Germinal center (tissue), 1 donor: Measurements from ENCODE around the gene PCDH15.
"Not testable (repeated sequence)": the region's sequence is repeated elsewhere in the genome, so short reads cannot be mapped to it uniquely, and the experiment has no call there.

Source experiments
- DNase-seq: peaks from one replicate; pipeline ENCODE4 v3.0.0; 2012; ENCODE audit warnings: mixed read lengths, low spot score

PCDH15 gene

DNA sequence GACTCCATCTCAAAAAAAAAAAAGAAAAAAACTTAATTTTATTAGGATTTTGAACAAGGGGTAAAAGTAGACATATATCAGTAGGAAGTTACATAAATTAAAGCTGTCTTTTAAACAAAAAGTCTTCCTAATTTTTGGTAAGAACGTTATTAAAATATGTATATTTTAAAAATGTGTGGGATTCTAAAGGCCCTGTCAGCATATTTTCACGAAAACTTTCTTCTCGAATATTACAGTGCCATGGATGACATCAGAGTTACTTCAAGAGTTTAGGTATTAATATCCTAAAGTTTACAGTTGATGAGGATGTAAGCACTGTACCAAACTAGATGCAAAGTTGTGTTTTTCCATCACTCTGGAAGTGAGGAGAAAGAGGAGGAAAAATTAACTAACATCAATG, 820.8 kb downstream of the PCDH15 start:
- DNase-seq = no peak

GRCh38 chr10:53978301-53978700, 822.7 kb downstream of the PCDH15 start:
- DNase-seq = no peak

DNA sequence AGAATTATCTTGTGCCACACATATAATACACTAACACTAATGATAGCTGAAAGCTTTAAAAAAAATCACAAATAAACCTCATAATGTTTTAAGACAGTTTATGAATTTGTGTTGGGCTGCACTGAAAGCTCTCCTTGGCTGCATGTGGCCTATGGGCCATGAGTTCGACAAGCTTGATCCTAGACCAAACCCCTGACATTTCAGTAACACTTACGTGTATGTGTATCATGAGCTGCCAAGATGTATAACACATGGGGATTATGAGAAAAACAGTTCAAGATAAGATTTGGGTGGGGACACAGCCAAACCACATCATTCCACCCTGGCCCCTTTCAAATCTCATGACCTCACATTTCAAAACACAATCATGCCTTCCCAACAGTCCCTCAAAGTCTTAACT, 823.8 kb downstream of the PCDH15 start:
- no peak for DNase-seq

DNA sequence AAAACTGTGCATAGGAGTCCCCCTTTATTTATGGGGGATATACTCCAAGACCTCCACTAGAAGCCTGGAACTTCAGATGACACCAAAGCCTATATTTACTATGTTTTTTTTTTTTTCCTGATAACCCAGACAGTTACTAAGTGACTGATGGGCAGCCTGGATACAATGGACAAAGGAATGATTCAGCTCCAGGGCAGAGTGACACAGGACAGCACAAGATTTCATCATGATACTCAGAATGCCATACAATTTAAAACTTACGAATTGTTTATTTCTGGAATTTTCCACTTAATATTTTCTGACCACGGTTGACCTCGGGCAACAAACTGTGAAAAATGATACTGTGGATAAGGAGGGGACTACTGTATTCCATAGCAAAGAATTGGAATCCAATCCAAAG, 843.6 kb downstream of the PCDH15 start:
- no peak for DNase-seq

GRCh38 chr10:53955091-53955490, 845.9 kb downstream of the PCDH15 start:
- DNase-seq = no peak

DNA sequence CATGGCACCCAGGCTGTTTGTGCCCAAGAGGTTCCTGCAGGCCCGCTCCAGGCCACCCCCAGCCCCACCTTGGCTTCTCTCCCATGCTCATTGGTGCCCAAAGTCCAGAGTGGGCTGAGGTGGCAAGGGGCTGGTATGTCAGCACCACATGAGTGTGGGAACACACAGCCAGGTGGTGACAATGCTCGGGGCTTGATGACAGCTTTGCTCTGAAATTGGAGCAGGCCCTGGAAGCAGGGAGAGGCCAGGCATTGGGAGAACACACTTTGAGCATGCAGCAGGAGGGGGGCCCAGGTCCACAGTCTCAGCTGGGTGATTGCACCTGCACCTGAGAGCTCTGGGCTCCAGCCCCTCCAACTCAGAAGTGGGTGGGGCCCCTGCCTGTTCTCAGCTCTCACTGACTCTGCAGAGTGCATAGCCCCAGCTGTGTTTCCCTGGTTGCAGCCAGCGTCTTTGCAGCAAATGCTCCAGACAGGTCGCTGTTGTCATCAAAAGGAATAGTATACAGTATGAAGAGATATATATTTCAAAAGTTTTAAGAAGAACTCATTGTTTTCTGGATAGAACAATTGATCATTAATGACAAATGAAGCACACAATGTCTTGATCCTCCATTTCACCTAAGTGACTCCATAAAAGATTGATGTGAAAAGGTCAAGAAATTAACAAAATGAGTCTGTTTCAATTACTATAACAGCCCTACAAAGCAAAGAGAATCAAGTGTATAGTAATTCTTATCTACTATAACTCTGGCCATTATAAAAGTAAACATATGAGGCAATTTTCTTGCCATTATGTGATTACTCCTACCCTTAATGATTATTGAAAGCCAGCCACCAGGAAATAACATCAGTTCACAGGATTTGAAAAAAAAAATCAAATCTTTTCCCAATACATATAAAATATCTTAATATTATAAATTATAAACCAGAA, 848.1 kb downstream of the PCDH15 start:
- DNase-seq = no peak

- DNase-seq = no peak
Measured at GRCh38 chr10:53939654-53940053, 861.4 kb downstream of the PCDH15 start.

- DNase-seq = no peak
Measured at GRCh38 chr10:53930648-53931047, 870.4 kb downstream of the PCDH15 start.

DNA sequence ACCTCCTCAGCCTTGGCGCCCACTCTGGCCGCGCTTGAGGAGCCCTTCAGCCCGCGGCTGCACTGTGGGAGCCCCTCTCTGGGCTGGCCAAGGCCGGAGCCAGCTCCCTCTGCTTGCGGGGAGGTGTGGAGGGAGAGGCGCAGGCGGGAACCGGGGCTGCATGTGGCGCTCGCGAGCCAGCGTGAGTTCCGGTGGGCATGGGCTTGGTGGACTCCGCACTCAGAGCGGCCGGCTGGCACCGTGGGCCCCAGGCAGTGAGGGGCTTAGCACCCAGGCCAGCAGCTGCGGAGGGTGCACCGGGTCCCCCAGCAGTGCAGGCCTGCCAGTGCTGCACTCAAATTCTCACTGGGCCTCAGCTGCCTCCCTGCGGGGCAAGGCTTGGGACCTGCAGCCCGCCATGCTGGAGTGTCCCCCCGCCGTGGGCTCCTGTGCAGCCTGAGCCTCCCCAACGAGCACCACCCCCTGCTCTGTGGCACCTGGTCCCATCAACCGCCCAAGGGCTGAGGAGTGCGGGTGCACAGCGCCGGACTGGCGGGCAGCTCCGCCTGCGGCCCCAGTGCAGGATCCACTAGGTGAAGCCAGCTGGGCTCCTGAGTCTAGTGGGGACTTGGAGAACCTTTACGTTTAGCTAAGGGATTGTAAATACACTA, 876.9 kb downstream of the PCDH15 start:
- DNase-seq = not testable (repeated sequence)

DNA sequence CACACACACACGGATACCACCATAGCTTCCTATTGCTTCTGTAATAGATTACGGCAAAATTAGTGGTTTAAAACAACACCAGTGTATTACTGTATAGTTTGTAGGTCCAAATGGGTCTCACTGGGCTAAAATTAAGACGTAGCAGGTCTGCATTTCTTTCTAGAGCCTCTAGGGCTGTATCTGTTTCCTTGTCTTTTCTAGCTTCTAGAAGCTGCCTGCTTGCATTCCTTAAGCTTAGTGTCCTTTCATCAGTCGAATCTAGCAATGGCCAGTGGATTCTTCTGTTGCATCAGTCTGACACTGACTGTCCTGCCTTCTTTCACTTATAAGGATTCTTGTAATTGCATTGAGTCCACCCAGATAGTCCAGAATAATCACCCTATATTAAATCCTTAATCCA, 882.3 kb downstream of the PCDH15 start:
- no peak for DNase-seq

GRCh38 chr10:53909791-53910190, 891.2 kb downstream of the PCDH15 start:
- no peak for DNase-seq

DNA sequence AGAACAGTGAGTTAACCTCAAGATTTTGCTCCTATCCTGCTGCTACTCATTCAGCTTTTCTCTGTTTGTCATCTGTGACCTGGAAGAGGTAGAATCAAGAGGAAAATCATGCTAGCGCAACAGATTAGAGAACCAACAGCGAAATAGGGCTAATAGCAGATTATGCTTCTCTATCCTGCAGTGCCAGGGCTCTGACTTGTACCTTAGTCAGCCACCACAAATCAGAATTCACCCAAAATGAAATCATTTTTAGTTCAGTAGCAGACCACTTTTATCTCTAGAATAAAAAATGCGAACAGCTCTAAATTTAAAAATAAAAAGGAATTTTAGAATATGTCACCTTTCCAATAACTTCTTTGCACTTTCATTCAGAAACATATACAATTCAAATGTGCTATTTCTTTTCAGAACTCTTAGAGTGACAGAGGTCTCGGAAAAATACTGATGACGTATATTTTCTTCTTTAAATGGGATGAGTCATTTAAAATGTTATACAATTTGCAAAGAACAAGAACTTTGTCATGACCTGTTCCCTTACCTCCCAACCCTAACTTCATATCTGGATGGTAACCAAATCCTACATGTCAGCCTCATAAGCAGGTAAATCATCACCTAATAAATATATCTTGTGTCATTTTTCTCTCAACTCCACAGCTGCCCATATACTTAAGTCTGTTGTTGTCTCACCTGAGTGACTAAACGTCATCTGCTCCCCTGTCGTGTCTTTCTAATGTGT, 896.4 kb downstream of the PCDH15 start:
- no peak for DNase-seq

GRCh38 chr10:53903756-53904155, 897.3 kb downstream of the PCDH15 start:
- DNase-seq = no peak

GRCh38 chr10:53899463-53900160, 901.4 kb downstream of the PCDH15 start:
- no peak for DNase-seq

DNA sequence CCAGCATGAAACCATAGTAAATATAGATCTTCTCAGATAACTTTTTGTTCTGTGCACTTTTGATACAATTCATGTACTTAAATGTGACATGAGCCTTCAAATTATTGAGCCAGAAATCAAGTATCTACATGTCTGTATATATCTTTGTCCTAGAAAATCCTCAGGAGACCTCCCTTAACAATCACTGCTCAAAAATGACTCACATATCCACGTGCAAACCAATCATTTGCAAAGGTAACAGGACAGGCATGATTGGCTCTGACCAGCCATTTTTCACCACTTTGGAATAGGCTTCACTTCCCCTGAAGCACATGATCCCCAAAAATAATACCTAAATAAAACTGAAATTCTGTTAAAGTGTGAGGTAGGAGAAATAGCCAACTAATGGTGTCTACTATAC, 902.5 kb downstream of the PCDH15 start:
- no peak for DNase-seq

- DNase-seq = no peak
Measured at GRCh38 chr10:53894145-53894544, 906.9 kb downstream of the PCDH15 start.

DNA sequence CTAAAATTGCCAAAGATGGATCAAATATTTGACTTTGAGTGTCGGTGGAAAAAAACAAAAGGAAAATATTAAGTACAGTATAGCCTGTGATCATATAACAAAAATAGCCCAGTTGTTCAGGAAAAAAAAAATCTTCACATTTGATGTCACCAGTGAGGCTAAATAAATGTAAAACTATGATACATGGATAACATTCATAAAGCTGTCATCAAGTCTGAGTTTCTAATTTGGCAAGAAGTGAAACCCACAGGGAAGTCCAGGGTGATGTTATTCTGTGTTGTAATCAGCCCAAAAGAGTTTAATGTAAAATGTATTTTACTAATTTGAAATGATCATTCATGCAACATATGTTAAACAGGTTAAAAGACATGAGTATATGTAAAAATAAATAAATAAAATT, 908.0 kb downstream of the PCDH15 start:
- DNase-seq = no peak

GRCh38 chr10:53886325-53887300, 914.4 kb downstream of the PCDH15 start:
- DNase-seq = no peak

- DNase-seq = no peak
Measured at GRCh38 chr10:53864846-53865245, 936.2 kb downstream of the PCDH15 start.

- DNase-seq = no peak
Measured at GRCh38 chr10:53852450-53853175, 948.4 kb downstream of the PCDH15 start.
